HepG2 (cell line): ENCODE results near the gene CACNA1D. TPM values are rescaled to one million over a fixed set of nuclear protein-coding genes. Genes with fewer than 3 reads are reported as not detected.

Experiments
- FOXK2 ChIP-seq: fragments of 450-650 bp; IDR thresholded peaks from 2 replicates; pipeline ENCODE4 v1.6.1; 2016
- NR2F6 ChIP-seq, 2 experiments: IDR thresholded peaks; 2 replicates each; pipeline ENCODE4 v1.6.1; 2016; ENCODE audit warnings: antibody characterized with exemption in 1 of 2, mild to moderate bottlenecking in 1 of 2
- SP2 ChIP-seq: sonication (generic); formaldehyde crosslinking; IDR thresholded peaks from 2 replicates; pipeline ENCODE4 v1.5.1; 2020; ENCODE audit warnings: mild to moderate bottlenecking, missing genetic modification reagents
- TMF1 ChIP-seq: sonication (generic); formaldehyde crosslinking; IDR thresholded peaks from 2 replicates; pipeline ENCODE4 v1.8.1; 2022; ENCODE audit warnings: low read depth, missing genetic modification reagents
- ZNF143 ChIP-seq: sonication (generic); formaldehyde crosslinking; IDR thresholded peaks from 2 replicates; pipeline ENCODE4 v1.4.0; 2020; ENCODE audit warnings: missing genetic modification reagents
- ZNF224 ChIP-seq: sonication (generic); formaldehyde crosslinking; IDR thresholded peaks from 2 replicates; pipeline ENCODE4 v1.5.0; 2020; ENCODE audit warnings: mild to moderate bottlenecking, missing genetic modification reagents
- ZNF468 ChIP-seq: sonication (generic); formaldehyde crosslinking; IDR thresholded peaks from 2 replicates; pipeline ENCODE4 v1.8.0; 2022; ENCODE audit warnings: mild to moderate bottlenecking, moderate library complexity, missing genetic modification reagents
- polyA plus RNA-seq, 8 experiments: library from polyadenylated mRNA; depleted of rRNA in 3 of 8; stranded (reverse) in 7 of 8; unstranded in 1 of 8; fragments of >200 nt; fragmentation: Illumina TruSeq in 4 of 8; extraction: Trizol in 4 of 8; gene quantifications; 2 replicates each; pipeline versions ENCODE4 v1.2.1 to v1.2.3, GENCODE V29; 2011 to 2016; ENCODE audit warnings: low read depth in 4 of 8, missing spikeins in 1 of 8, mixed read lengths in 1 of 8; ENCODE audit not compliant: insufficient read depth in 1 of 8
- total RNA-seq, 5 experiments: library from RNA; depleted of rRNA; stranded (reverse); fragments of >200 nt; fragmentation: Illumina TruSeq; extraction: Trizol; gene quantifications; 2 replicates each; pipeline ENCODE4 v1.2.3, GENCODE V29; 2016; ENCODE audit warnings: low read depth in 1 of 5
- TF ChIP-seq, protein P1 (sequence below): sonication (generic); formaldehyde crosslinking; IDR thresholded peaks from 2 replicates; pipeline ENCODE4 v1.5.0; 2020; ENCODE audit warnings: mild to moderate bottlenecking, missing genetic modification reagents, borderline replicate concordance
- TF ChIP-seq, protein P2 (sequence below): sonication (generic); formaldehyde crosslinking; IDR thresholded peaks from 2 replicates; pipeline ENCODE4 v1.4.0; 2020; ENCODE audit warnings: missing genetic modification reagents
- TF ChIP-seq, protein P3 (sequence below): IDR thresholded peaks from 2 replicates; pipeline ENCODE4 v1.4.0; 2020; ENCODE audit warnings: mild to moderate bottlenecking, missing genetic modification reagents

CACNA1D gene
- total and polyA plus RNA-seq, 2 of the 13 experiments (the other 11 are each of a cell fraction or from before 2014, with no cell fraction given) = 0.26 to 0.38 TPM

DNA sequence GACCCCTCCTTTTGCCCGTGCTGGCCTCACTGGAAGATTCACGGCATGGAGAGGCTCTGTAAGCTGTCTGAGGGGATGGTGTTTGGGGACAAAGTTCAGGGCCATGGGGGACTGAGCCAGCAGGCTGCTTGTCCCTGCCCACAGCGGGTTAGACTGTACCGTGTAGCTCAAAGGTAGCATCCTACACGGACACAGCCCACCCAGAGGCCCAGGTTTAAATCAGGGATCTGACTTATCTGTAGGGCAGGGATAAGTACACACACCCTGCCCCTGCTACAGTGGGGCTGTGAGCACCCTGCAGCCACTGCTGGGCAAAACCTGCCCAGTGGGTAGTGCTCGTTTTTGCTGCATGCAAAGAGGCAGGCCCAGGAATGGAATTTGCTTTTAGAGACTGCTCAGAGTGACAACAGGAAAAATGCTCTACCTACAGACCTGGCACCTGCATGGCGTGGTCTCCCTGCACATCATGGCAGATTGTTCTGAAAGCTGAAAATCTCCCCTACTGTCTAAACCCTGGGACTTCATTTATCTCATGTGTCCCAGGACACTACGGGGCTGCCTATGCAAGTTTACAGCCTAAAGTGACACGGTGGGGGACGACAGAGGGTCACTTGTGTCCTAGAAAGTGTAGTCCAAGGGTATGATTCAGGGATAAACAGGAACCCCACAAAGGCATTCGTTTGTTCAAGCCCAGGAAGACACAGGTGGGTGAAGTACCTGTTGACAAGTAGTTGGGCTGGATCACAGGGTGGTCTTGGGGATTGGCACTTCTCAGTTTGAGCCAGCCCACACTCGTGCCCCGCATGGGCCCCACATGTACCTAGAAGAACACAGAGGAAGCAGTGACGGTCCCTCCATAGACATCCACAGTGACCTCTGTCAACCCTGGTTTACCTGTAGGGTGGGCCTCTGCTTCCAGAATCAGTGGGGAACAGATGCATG, 324.1 kb downstream of the CACNA1D start (continued):
- TF ChIP-seq, protein P1, sequence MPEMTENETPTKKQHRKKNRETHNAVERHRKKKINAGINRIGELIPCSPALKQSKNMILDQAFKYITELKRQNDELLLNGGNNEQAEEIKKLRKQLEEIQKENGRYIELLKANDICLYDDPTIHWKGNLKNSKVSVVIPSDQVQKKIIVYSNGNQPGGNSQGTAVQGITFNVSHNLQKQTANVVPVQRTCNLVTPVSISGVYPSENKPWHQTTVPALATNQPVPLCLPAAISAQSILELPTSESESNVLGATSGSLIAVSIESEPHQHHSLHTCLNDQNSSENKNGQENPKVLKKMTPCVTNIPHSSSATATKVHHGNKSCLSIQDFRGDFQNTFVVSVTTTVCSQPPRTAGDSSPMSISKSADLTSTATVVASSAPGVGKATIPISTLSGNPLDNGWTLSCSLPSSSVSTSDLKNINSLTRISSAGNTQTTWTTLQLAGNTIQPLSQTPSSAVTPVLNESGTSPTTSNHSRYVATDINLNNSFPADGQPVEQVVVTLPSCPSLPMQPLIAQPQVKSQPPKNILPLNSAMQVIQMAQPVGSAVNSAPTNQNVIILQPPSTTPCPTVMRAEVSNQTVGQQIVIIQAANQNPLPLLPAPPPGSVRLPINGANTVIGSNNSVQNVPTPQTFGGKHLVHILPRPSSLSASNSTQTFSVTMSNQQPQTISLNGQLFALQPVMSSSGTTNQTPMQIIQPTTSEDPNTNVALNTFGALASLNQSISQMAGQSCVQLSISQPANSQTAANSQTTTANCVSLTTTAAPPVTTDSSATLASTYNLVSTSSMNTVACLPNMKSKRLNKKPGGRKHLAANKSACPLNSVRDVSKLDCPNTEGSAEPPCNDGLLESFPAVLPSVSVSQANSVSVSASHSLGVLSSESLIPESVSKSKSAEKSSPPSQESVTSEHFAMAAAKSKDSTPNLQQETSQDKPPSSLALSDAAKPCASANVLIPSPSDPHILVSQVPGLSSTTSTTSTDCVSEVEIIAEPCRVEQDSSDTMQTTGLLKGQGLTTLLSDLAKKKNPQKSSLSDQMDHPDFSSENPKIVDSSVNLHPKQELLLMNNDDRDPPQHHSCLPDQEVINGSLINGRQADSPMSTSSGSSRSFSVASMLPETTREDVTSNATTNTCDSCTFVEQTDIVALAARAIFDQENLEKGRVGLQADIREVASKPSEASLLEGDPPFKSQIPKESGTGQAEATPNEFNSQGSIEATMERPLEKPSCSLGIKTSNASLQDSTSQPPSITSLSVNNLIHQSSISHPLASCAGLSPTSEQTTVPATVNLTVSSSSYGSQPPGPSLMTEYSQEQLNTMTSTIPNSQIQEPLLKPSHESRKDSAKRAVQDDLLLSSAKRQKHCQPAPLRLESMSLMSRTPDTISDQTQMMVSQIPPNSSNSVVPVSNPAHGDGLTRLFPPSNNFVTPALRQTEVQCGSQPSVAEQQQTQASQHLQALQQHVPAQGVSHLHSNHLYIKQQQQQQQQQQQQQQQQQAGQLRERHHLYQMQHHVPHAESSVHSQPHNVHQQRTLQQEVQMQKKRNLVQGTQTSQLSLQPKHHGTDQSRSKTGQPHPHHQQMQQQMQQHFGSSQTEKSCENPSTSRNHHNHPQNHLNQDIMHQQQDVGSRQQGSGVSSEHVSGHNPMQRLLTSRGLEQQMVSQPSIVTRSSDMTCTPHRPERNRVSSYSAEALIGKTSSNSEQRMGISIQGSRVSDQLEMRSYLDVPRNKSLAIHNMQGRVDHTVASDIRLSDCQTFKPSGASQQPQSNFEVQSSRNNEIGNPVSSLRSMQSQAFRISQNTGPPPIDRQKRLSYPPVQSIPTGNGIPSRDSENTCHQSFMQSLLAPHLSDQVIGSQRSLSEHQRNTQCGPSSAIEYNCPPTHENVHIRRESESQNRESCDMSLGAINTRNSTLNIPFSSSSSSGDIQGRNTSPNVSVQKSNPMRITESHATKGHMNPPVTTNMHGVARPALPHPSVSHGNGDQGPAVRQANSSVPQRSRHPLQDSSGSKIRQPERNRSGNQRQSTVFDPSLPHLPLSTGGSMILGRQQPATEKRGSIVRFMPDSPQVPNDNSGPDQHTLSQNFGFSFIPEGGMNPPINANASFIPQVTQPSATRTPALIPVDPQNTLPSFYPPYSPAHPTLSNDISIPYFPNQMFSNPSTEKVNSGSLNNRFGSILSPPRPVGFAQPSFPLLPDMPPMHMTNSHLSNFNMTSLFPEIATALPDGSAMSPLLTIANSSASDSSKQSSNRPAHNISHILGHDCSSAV (CRISPR knock-in tag) = no peak
- TF ChIP-seq TMF1 (CRISPR knock-in tag) (no peak), SP2 (CRISPR knock-in tag) (no peak), ZNF468 (CRISPR knock-in tag) (no peak), NR2F6 (IDR thresholded peaks at IDR 0.05) (peak; percentile 21; the same call in 1 of the 2 replicates), NR2F6 (CRISPR knock-in tag; IDR thresholded peaks at IDR 0.05) (no peak), FOXK2 (no peak), ZNF143 (CRISPR knock-in tag) (no peak), ZNF224 (no peak)
- TF ChIP-seq, protein P2, sequence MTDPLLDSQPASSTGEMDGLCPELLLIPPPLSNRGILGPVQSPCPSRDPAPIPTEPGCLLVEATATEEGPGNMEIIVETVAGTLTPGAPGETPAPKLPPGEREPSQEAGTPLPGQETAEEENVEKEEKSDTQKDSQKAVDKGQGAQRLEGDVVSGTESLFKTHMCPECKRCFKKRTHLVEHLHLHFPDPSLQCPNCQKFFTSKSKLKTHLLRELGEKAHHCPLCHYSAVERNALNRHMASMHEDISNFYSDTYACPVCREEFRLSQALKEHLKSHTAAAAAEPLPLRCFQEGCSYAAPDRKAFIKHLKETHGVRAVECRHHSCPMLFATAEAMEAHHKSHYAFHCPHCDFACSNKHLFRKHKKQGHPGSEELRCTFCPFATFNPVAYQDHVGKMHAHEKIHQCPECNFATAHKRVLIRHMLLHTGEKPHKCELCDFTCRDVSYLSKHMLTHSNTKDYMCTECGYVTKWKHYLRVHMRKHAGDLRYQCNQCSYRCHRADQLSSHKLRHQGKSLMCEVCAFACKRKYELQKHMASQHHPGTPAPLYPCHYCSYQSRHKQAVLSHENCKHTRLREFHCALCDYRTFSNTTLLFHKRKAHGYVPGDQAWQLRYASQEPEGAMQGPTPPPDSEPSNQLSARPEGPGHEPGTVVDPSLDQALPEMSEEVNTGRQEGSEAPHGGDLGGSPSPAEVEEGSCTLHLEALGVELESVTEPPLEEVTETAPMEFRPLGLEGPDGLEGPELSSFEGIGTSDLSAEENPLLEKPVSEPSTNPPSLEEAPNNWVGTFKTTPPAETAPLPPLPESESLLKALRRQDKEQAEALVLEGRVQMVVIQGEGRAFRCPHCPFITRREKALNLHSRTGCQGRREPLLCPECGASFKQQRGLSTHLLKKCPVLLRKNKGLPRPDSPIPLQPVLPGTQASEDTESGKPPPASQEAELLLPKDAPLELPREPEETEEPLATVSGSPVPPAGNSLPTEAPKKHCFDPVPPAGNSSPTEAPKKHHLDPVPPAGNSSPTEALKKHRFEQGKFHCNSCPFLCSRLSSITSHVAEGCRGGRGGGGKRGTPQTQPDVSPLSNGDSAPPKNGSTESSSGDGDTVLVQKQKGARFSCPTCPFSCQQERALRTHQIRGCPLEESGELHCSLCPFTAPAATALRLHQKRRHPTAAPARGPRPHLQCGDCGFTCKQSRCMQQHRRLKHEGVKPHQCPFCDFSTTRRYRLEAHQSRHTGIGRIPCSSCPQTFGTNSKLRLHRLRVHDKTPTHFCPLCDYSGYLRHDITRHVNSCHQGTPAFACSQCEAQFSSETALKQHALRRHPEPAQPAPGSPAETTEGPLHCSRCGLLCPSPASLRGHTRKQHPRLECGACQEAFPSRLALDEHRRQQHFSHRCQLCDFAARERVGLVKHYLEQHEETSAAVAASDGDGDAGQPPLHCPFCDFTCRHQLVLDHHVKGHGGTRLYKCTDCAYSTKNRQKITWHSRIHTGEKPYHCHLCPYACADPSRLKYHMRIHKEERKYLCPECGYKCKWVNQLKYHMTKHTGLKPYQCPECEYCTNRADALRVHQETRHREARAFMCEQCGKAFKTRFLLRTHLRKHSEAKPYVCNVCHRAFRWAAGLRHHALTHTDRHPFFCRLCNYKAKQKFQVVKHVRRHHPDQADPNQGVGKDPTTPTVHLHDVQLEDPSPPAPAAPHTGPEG (CRISPR knock-in tag) = no peak
- TF ChIP-seq, protein P3, sequence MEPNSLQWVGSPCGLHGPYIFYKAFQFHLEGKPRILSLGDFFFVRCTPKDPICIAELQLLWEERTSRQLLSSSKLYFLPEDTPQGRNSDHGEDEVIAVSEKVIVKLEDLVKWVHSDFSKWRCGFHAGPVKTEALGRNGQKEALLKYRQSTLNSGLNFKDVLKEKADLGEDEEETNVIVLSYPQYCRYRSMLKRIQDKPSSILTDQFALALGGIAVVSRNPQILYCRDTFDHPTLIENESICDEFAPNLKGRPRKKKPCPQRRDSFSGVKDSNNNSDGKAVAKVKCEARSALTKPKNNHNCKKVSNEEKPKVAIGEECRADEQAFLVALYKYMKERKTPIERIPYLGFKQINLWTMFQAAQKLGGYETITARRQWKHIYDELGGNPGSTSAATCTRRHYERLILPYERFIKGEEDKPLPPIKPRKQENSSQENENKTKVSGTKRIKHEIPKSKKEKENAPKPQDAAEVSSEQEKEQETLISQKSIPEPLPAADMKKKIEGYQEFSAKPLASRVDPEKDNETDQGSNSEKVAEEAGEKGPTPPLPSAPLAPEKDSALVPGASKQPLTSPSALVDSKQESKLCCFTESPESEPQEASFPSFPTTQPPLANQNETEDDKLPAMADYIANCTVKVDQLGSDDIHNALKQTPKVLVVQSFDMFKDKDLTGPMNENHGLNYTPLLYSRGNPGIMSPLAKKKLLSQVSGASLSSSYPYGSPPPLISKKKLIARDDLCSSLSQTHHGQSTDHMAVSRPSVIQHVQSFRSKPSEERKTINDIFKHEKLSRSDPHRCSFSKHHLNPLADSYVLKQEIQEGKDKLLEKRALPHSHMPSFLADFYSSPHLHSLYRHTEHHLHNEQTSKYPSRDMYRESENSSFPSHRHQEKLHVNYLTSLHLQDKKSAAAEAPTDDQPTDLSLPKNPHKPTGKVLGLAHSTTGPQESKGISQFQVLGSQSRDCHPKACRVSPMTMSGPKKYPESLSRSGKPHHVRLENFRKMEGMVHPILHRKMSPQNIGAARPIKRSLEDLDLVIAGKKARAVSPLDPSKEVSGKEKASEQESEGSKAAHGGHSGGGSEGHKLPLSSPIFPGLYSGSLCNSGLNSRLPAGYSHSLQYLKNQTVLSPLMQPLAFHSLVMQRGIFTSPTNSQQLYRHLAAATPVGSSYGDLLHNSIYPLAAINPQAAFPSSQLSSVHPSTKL (CRISPR knock-in tag) = peak; percentile 53
